ENCODE measurements around the gene NHLRC4.

DNA sequence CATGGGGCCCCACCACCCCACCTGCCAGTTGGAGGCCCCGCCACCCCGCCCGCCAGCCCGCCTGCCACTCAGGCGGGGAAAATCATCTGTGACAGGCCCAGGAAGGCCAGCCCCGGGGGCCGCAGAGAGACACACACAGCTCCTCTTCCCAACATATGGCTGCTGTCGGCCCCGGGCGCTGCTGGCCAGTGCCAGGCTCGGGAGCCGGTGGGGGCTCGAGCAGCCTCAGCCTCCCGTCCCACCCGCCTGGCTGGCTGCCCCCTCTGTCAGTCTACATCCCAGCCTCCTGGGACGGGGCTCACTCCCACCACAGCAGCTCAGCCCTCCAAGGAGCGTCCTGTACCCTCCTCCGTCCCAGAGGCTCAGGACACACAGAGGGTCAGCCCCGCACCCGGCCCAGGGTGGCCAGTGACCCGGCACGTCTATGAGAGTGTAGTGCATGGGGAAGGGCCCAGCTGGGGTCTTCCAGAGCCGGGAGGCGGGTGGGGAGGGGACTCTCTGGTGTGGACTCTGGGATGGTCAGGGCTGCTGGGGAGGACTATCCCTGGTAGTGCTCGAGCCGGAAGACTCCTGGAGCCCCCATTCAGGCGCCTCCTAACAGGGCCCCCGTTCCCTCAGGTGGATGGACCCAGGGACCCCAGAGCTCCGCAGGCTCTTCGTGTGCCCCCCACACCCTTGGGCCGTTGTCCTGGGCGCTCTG, 10.2 kb upstream of the NHLRC4 start:
- no peak for TF ChIP-seq FOXM1 (IDR thresholded peaks at IDR 0.05; ENCODE audit: borderline replicate concordance)
- TF ChIP-seq ELF4 (IDR thresholded peaks at IDR 0.05), result no peak
- TF ChIP-seq FOXK2 (IDR thresholded peaks at IDR 0.05), result no peak
- no peak for TF ChIP-seq HDGF (IDR thresholded peaks at IDR 0.05; ENCODE audit: borderline replicate concordance)
- TF ChIP-seq TARDBP (IDR thresholded peaks at IDR 0.05), result no peak
- TF ChIP-seq CTBP1 (IDR thresholded peaks at IDR 0.05; ENCODE audit: borderline replicate concordance), result no peak

Measured in HEK293T (cell line).